ENCODE measurements around the gene IFI35. TPM values are rescaled to one million over a fixed set of nuclear protein-coding genes. Genes with fewer than 3 reads are reported as not detected.
"Not testable (repeated sequence)": the region's sequence is repeated elsewhere in the genome, so short reads cannot be mapped to it uniquely, and the experiment has no call there.

Gene IFI35
- total RNA-seq, 5 donors from 2014 or later (not counting 1 experiment from before 2014, with no cell fraction given): 27.0 to 44.6 (median 34.1) TPM

DNA sequence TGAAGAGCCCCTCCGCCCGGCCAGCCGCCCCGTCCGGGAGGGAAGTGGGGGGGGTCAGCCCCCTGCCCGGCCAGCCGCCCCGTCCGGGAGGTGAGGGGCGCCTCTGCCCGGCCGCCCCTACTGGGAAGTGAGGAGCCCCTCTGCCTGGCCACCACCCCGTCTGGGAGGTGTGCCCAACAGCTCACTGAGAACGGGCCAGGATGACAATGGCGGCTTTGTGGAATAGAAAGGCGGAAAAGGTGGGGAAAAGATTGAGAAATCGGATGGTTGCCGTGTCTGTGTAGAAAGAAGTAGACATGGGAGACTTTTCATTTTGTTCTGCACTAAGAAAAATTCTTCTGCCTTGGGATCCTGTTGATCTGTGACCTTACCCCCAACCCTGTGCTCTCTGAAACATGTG lies 33.3 kb upstream of the IFI35 start:
- DNase-seq; H3K4me1 ChIP-seq (ENCODE audit: control insufficient read depth in 1 of 2, extremely low read depth in 1 of 2, insufficient read depth in 2 of 2, low read length in 2 of 2); ATAC-seq (replicated peaks in 1 of 4); H3K27me3 ChIP-seq (replicated peaks in 1 of 2; ENCODE audit: control insufficient read depth in 2 of 2, extremely low read depth in 1 of 2, insufficient read depth in 2 of 2, low read length in 1 of 2); CTCF ChIA-PET; H3K4me3 ChIP-seq (ENCODE audit: control insufficient read depth in 1 of 2, extremely low read depth in 1 of 2, low read length in 1 of 2); H3K9me3 Mint-ChIP-seq; H3K4me3 Mint-ChIP-seq; H3K36me3 ChIP-seq (ENCODE audit: control insufficient read depth in 2 of 2, extremely low read depth in 1 of 2, insufficient read depth in 1 of 2, low read length in 1 of 2); POLR2A ChIA-PET; H3K27me3 Mint-ChIP-seq; H3K9me3 ChIP-seq; H3K27ac Mint-ChIP-seq; H3K4me1 Mint-ChIP-seq; H3K27ac ChIP-seq (ENCODE audit: low read length); H3K36me3 Mint-ChIP-seq: not testable (repeated sequence)
- no CpG with 5 or more reads among the region's 18 CpGs for WGBS (ENCODE audit: insufficient coverage)

DNA sequence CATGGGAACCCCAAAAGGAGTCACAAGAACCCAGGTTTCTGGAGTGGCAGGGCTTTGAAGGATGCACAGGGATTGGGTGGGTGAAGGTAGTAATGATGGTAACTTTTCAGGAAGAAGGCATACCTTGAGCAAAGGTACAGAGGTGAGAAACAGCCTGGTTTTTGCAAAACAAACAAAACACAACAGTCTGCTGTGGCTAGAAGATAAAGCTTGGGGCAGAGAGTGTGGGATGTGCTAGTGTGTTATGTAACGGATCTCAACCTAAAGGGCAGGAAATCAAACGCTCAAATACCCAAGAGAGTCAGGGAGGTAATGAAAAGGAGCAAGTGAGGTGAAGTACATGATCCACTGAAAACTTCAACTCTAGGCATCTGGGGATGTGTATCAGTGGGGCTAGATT lies 31.3 kb upstream of the IFI35 start:
- H3K36me3 Mint-ChIP-seq: no peaks in the 10 kb centered on the region
- no peak overlapping the region for H3K27ac Mint-ChIP-seq
- no peak overlapping the region for H3K27ac ChIP-seq (ENCODE audit: low read length)
- no peak for DNase-seq
- no peak for ATAC-seq (replicated peaks in 1 of 4)
- no peak overlapping the region for H3K4me3 ChIP-seq (ENCODE audit: control insufficient read depth in 1 of 2, extremely low read depth in 1 of 2, low read length in 1 of 2)
- H3K4me3 Mint-ChIP-seq: no peak overlapping the region
- peaks cover 3 to 8% of the 10 kb centered on the region in 2 experiments for H3K4me1 ChIP-seq (ENCODE audit: control insufficient read depth in 1 of 2, extremely low read depth in 1 of 2, insufficient read depth in 2 of 2, low read length in 2 of 2)
- H3K27me3 ChIP-seq (replicated peaks in 1 of 2; ENCODE audit: control insufficient read depth in 2 of 2, extremely low read depth in 1 of 2, insufficient read depth in 2 of 2, low read length in 1 of 2): no peaks in the 10 kb centered on the region
- H3K27me3 Mint-ChIP-seq: no peaks in the 10 kb centered on the region
- H3K9me3 Mint-ChIP-seq: no peaks in the 10 kb centered on the region
- H3K9me3 ChIP-seq: no peaks in the 10 kb centered on the region
- H3K36me3 ChIP-seq (ENCODE audit: control insufficient read depth in 2 of 2, extremely low read depth in 1 of 2, insufficient read depth in 1 of 2, low read length in 1 of 2): no peaks in the 10 kb centered on the region
- CTCF ChIA-PET: no interaction called here
- WGBS (ENCODE audit: insufficient coverage): no CpG with 5 or more reads among the region's 2 CpGs
- POLR2A ChIA-PET: no interaction called here
- H3K4me1 Mint-ChIP-seq: peaks cover 10 to 14% (median 12%) of the 10 kb centered on the region in 3 donors

DNA sequence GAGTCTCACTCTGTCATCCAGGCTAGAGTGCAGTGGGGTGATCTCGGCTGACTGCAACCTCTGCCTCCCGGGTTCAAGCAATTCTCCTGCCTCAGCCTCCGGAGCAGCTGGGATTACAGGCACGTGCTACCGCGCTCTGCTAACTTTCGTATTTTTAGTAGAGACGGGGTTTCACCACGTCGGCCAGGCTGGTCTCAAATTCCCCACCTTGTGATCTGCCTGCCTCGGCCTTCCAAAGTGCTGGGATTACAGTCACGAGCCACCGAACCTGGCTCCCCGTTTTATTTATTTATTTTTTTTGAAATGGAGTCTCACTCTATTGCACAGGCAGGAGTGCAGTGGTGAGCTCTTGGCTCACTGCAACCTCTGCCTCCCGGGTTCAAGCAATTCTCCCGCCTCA lies 30.9 kb upstream of the IFI35 start:
- 96% methylated on average over 10 of the region's 16 CpGs for WGBS (ENCODE audit: insufficient coverage)
- H3K27ac Mint-ChIP-seq, H3K4me3 Mint-ChIP-seq: not testable (repeated sequence)

DNA sequence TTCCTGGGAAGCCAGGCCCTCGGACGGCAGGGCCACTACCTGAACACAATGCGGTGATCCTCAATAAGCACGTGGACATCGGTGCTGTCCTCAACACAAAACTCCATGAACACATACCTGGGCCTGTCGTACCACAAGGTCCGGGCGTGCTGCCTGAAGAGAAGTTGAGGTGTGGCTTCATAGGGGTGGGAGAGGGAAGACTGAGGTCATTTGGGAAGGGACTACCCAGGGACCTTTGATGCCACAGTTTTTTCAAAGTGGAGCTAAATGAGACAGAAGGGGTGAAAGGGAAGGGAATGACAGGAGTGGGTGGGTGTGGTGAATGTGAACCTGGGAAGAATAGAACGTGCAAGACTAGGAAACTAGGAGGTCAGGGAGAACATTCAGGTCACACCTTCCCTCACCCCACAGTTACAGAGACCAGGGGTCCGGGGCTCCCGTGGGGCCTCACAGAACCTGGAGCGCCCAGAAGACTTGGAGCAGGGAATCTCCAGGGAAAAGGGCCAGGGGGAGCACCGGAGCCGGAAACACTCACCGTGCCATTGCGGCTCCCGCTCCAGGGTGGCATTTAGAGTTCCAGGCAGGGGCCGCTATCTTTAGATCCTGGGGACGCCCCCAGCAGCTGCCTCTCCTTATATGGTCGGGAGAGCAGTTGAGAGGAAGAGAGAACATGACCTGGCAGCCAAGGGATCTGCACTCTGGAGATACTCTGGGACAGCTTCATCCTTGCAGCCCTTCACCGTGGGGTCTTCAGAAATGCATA lies 26.9 kb upstream of the IFI35 start, which contains the start of gene PTGES3L:
Gene PTGES3L (minus strand): TSS at position 570 of the 763 bp plus-strand sequence. CDS start 27 bp downstream, at position 543.
- peaks cover 4% of the 10 kb centered on the region for H3K36me3 Mint-ChIP-seq
- Histone ChIP-seq H3K27me3 (replicated peaks in 1 of 2; ENCODE audit: control insufficient read depth in 2 of 2, extremely low read depth in 1 of 2, insufficient read depth in 2 of 2, low read length in 1 of 2) (no peaks in the 10 kb centered on the region), H3K9me3 (no peaks in the 10 kb centered on the region), H3K27ac (ENCODE audit: low read length) (peak within 1 kb of the TSS; percentile 60), H3K4me1 (ENCODE audit: control insufficient read depth in 1 of 2, extremely low read depth in 1 of 2, insufficient read depth in 2 of 2, low read length in 2 of 2) (peaks cover 13 to 23% of the 10 kb centered on the region in 2 experiments), H3K36me3 (ENCODE audit: control insufficient read depth in 2 of 2, extremely low read depth in 1 of 2, insufficient read depth in 1 of 2, low read length in 1 of 2) (peaks cover 0 to 3% of the 10 kb centered on the region in 2 donors), H3K4me3 (ENCODE audit: control insufficient read depth in 1 of 2, extremely low read depth in 1 of 2, low read length in 1 of 2) (peak within 1 kb of the TSS; percentile 69 to 83)
- WGBS (ENCODE audit: insufficient coverage): 24% methylated on average over 9 of the region's 21 CpGs
- DNase-seq (peak in 3 of 35 experiments; percentile 10 to 24 (median 13)), ATAC-seq (replicated peaks in 1 of 4) (peak; percentile 10 to 36 (median 24))
- peak within 1 kb of the TSS; percentile 96 to 97 for H3K27ac Mint-ChIP-seq
- H3K4me3 Mint-ChIP-seq: peak within 1 kb of the TSS; percentile 97 to 99 (median 98)
- no peaks in the 10 kb centered on the region for H3K27me3 Mint-ChIP-seq
- CTCF ChIA-PET: interaction anchor here in 1 of 2 donors (0.6 kb wide), 2 partner anchors 130 to 705 kb away, joined by 4 read pairs; no protein-coding TSS in a partner anchor
- H3K9me3 Mint-ChIP-seq: no peaks in the 10 kb centered on the region
- peaks cover 32 to 36% (median 35%) of the 10 kb centered on the region in 3 donors for H3K4me1 Mint-ChIP-seq
- POLR2A ChIA-PET: no interaction called here

More for the DNA sequence above, 30.9 kb upstream of the IFI35 start:
- H3K36me3 ChIP-seq (ENCODE audit: control insufficient read depth in 2 of 2, extremely low read depth in 1 of 2, insufficient read depth in 1 of 2, low read length in 1 of 2); H3K27me3 ChIP-seq (replicated peaks in 1 of 2; ENCODE audit: control insufficient read depth in 2 of 2, extremely low read depth in 1 of 2, insufficient read depth in 2 of 2, low read length in 1 of 2); POLR2A ChIA-PET; ATAC-seq (replicated peaks in 1 of 4); H3K27ac ChIP-seq (ENCODE audit: low read length); H3K4me1 ChIP-seq (ENCODE audit: control insufficient read depth in 1 of 2, extremely low read depth in 1 of 2, insufficient read depth in 2 of 2, low read length in 2 of 2); H3K27me3 Mint-ChIP-seq; H3K36me3 Mint-ChIP-seq; CTCF ChIA-PET; H3K4me3 ChIP-seq (ENCODE audit: control insufficient read depth in 1 of 2, extremely low read depth in 1 of 2, low read length in 1 of 2); H3K9me3 ChIP-seq; H3K9me3 Mint-ChIP-seq; DNase-seq: not testable (repeated sequence)
- peaks cover 12 to 19% (median 14%) of the 10 kb centered on the region in 3 donors for H3K4me1 Mint-ChIP-seq

DNA sequence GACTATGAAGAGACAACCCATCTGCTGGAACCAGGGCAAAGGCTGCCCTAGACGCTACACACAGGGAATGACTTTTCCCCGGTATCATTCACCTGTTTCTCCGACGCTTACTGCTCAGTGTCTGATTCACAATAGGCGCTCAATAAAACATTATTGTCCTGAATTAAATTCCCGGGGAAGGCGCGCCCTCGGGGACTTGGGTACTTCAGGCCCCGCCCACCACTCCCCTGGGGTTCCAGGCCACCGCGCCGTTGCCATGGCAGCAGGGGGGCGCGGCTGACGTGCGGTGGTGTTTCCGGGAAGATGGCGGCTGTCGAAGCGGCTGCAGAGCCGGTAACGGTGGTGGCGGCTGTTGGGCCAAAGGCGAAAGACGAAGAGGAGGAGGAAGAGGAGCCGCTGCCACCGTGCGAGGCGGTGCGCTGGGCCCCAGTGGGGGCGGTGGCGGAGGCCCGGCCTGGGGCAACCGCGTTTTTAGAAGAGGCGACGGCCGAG lies 26.3 kb upstream of the IFI35 start, which contains the start of gene RUNDC1:
Gene RUNDC1 (plus strand): TSS at position 292 of the 492 bp plus-strand sequence. CDS start 12 bp downstream, at position 304.
- Mint-ChIP-seq H3K36me3 (peaks cover 8% of the 10 kb centered on the region), H3K9me3 (no peaks in the 10 kb centered on the region), H3K4me3 (peak within 1 kb of the TSS; percentile 97 to 99 (median 98)), H3K4me1 (peaks cover 32 to 40% (median 40%) of the 10 kb centered on the region in 3 donors), H3K27ac (peak within 1 kb of the TSS; percentile 96 to 97), H3K27me3 (no peaks in the 10 kb centered on the region)
- POLR2A ChIA-PET: no interaction called here
- WGBS (ENCODE audit: insufficient coverage): under 1% methylated on average over 39 of the region's 39 CpGs
- peak within 1 kb of the TSS; percentile 69 to 83 for H3K4me3 ChIP-seq (ENCODE audit: control insufficient read depth in 1 of 2, extremely low read depth in 1 of 2, low read length in 1 of 2)
- ATAC-seq (replicated peaks in 1 of 4) (peak; percentile 91 to 94 (median 92)), DNase-seq (peak; percentile 78 to 95 (median 87))
- H3K36me3 ChIP-seq (ENCODE audit: control insufficient read depth in 2 of 2, extremely low read depth in 1 of 2, insufficient read depth in 1 of 2, low read length in 1 of 2): peaks cover 0 to 5% of the 10 kb centered on the region in 2 donors
- H3K27ac ChIP-seq (ENCODE audit: low read length): peak within 1 kb of the TSS; percentile 60
- no peaks in the 10 kb centered on the region for H3K27me3 ChIP-seq (replicated peaks in 1 of 2; ENCODE audit: control insufficient read depth in 2 of 2, extremely low read depth in 1 of 2, insufficient read depth in 2 of 2, low read length in 1 of 2)
- no peaks in the 10 kb centered on the region for H3K9me3 ChIP-seq
- CTCF ChIA-PET: interaction anchor here in 1 of 2 donors (1.0 kb wide), 1 partner anchor 18 kb away, joined by 6 read pairs; the partner anchor contains the start of gene RPL27
- H3K4me1 ChIP-seq (ENCODE audit: control insufficient read depth in 1 of 2, extremely low read depth in 1 of 2, insufficient read depth in 2 of 2, low read length in 2 of 2): peaks cover 13 to 23% of the 10 kb centered on the region in 2 experiments

DNA sequence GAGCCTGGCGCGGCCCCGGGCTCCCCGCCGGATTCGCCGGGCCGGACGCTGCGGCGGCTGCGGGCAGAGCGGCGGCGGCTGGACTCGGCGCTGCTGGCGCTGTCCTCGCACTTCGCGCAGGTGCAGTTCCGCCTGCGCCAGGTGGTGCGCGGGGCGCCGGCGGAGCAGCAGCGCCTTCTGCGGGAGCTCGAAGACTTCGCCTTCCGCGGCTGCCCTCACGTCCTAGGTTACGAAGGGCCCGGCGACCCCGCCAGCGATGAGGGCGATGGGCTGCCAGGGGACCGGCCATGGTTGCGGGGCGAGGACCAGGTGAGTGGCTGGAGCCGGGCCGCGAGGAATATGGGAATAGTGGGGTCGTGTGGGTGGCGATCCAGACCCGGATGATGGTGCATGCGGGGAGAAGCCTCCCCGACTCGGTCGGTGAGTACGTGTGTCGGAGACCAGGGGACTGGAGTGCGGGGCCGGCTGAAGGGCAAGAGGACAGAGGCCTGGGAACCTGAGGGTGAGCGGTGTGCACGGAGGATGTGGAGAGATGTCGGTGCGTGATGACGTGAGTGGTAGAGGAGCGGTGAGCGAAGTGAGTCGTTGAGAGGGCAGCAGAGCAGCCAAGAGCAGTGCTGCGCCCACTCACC lies 25.7 kb upstream of the IFI35 start:
- Histone ChIP-seq H3K27me3 (replicated peaks in 1 of 2; ENCODE audit: control insufficient read depth in 2 of 2, extremely low read depth in 1 of 2, insufficient read depth in 2 of 2, low read length in 1 of 2) (no peaks in the 10 kb centered on the region), H3K9me3 (no peaks in the 10 kb centered on the region), H3K36me3 (ENCODE audit: control insufficient read depth in 2 of 2, extremely low read depth in 1 of 2, insufficient read depth in 1 of 2, low read length in 1 of 2) (peaks cover 0 to 10% of the 10 kb centered on the region in 2 donors), H3K4me3 (ENCODE audit: control insufficient read depth in 1 of 2, extremely low read depth in 1 of 2, low read length in 1 of 2) (peak overlapping the region; percentile 69 to 83), H3K4me1 (ENCODE audit: control insufficient read depth in 1 of 2, extremely low read depth in 1 of 2, insufficient read depth in 2 of 2, low read length in 2 of 2) (peaks cover 13 to 23% of the 10 kb centered on the region in 2 experiments), H3K27ac (ENCODE audit: low read length) (peak overlapping the region; percentile 31)
- peak overlapping the region; percentile 85 to 88 for H3K27ac Mint-ChIP-seq
- peaks cover 34 to 43% (median 40%) of the 10 kb centered on the region in 3 donors for H3K4me1 Mint-ChIP-seq
- ATAC-seq (replicated peaks in 1 of 4) (peak; percentile 73 to 81 (median 76)), DNase-seq (peak in 34 of 35 experiments; percentile 7 to 75 (median 40))
- peaks cover 12% of the 10 kb centered on the region for H3K36me3 Mint-ChIP-seq
- no peaks in the 10 kb centered on the region for H3K27me3 Mint-ChIP-seq
- CTCF ChIA-PET: interaction anchor here in 1 of 2 donors (1.0 kb wide), 1 partner anchor 17 kb away, joined by 6 read pairs; the partner anchor contains the start of gene RPL27
- under 1% methylated on average over 61 of the region's 67 CpGs for WGBS (ENCODE audit: insufficient coverage)
- POLR2A ChIA-PET: no interaction called here
- H3K9me3 Mint-ChIP-seq: no peaks in the 10 kb centered on the region
- H3K4me3 Mint-ChIP-seq: peak overlapping the region; percentile 96 to 98 (median 96)
